Sigmoid colon (tissue), 7 donors: ENCODE data around the gene KRT27. TPM values are rescaled to one million over a fixed set of nuclear protein-coding genes. Genes with fewer than 3 reads are reported as not detected.

Experiments used
- DNase-seq: peaks from one replicate; pipeline ENCODE4 v3.0.0-alpha.2; 2019
- H3K27ac ChIP-seq, 4 donors: fragments of 200-600 bp; sonication (generic); one replicate each; pipeline ENCODE4 v1.5.1; 2016 to 2019; ENCODE audit warnings: mild to moderate bottlenecking in 1 of 4
- H3K27me3 ChIP-seq, 3 donors: fragments of 200-600 bp; sonication (generic); one replicate each; pipeline ENCODE4 v1.5.1; 2019; ENCODE audit warnings: mild to moderate bottlenecking in 1 of 3
- H3K36me3 ChIP-seq, 4 donors: fragments of 200-600 bp; sonication (generic); one replicate each; pipeline ENCODE4 v1.5.1; 2016 to 2019
- H3K4me1 ChIP-seq, 4 donors: fragments of 200-600 bp; sonication (generic); one replicate each; pipeline ENCODE4 v1.5.1; 2017 to 2019
- H3K4me3 ChIP-seq, 4 donors: fragments of 200-600 bp; sonication (generic); one replicate each; pipeline ENCODE4 v1.5.1; 2017 to 2019; ENCODE audit warnings: mild to moderate bottlenecking in 2 of 4, moderate library complexity in 1 of 4
- H3K9me3 ChIP-seq, 4 donors: fragments of 200-600 bp in 3 of 4; sonication (generic) in 3 of 4; one replicate each; pipeline versions ENCODE4 v1.5.1 to v1.6.1; 2013 to 2019
- CTCF ChIP-seq, 4 experiments: fragments of 450-650 bp in 3 of 4; fragments of 200-600 bp in 1 of 4; IDR thresholded peaks; one replicate each; pipeline ENCODE4 v1.5.1; 2016 to 2019; ENCODE audit warnings: antibody characterized with exemption in 4 of 4, mild to moderate bottlenecking in 3 of 4, moderate library complexity in 2 of 4
- EP300 ChIP-seq, 4 donors: sonication (generic); formaldehyde crosslinking; IDR thresholded peaks; one replicate each; pipeline ENCODE4 v1.6.1; 2017; ENCODE audit warnings: antibody characterized with exemption in 4 of 4
- POLR2A ChIP-seq, 2 donors: fragments of 450-650 bp; IDR thresholded peaks; one replicate each; pipeline ENCODE4 v1.6.1; 2016; ENCODE audit warnings: antibody characterized with exemption in 2 of 2, mild to moderate bottlenecking in 2 of 2, moderate library complexity in 2 of 2
- POLR2AphosphoS5 ChIP-seq, 4 donors: sonication (generic); formaldehyde crosslinking; IDR thresholded peaks; one replicate each; pipeline ENCODE4 v1.6.1; 2017; ENCODE audit warnings: antibody characterized with exemption in 4 of 4
- WGBS, 2 donors: extraction: QIAGEN DNeasy Blood & Tissue Kit; methylation state at CpG; one replicate each; pipeline ENCODE4 v1.1.7; 2013; 5-methylcytosine and 5-hydroxymethylcytosine counted together
- intact Hi-C: fragments of 100-400 bp; cut with DNase I; formaldehyde crosslinking; loops from one replicate; pipeline ENCODE4 v1.15.1; 2023
- polyA plus RNA-seq, 3 donors: library from polyadenylated mRNA; stranded (reverse); fragments of 200-250 nt; gene quantifications; one replicate each; pipeline ENCODE4 v1.2.3, GENCODE V29; 2013
- total RNA-seq, 4 donors: library from RNA; depleted of rRNA; stranded (reverse); fragments of >200 nt; gene quantifications; one replicate each; pipeline ENCODE4 v1.1.0, GENCODE V29; 2016
- donor health status: healthy with polysubstance abuse.
- donor health status: Bipolar disorder and iron deficiency.
- donor health status: healthy.

Gene KRT27
- total and polyA plus RNA-seq, 7 donors: 0.07 to 0.55 TPM; not detected in 5

GRCh38 chr17:40777459-40777858 lies 4.9 kb downstream of the KRT27 start:
- no peak for DNase-seq
- TF ChIP-seq POLR2AphosphoS5 (IDR thresholded peaks at IDR 0.05): no peak
- no peak for TF ChIP-seq EP300 (IDR thresholded peaks at IDR 0.05)
- no peak for TF ChIP-seq CTCF (IDR thresholded peaks at IDR 0.05)
- TF ChIP-seq POLR2A (IDR thresholded peaks at IDR 0.05): no peak
- 64 to 74% methylated on average over 7 of the region's 7 CpGs for WGBS, 2 donors
- Histone ChIP-seq H3K36me3 (no peaks in the 10 kb centered on the region), H3K4me1 (peaks cover 0 to 5% (median 0%) of the 10 kb centered on the region in 4 donors), H3K4me3 (no peak overlapping the region), H3K9me3 (no peaks in the 10 kb centered on the region), H3K27me3 (peaks cover 6 to 42% (median 7%) of the 10 kb centered on the region in 3 donors), H3K27ac (no peak overlapping the region)
- intact Hi-C loops: no loop called here

GRCh38 chr17:40775945-40776344 lies 6.4 kb downstream of the KRT27 start:
- 74 to 77% methylated on average over 4 of the region's 4 CpGs for WGBS, 2 donors
- Histone ChIP-seq H3K36me3 (no peaks in the 10 kb centered on the region), H3K27ac (peak overlapping the region in 1 of 4 donors; percentile 23), H3K4me1 (peaks cover 0 to 5% (median 0%) of the 10 kb centered on the region in 4 donors), H3K27me3 (peaks cover 6 to 42% (median 7%) of the 10 kb centered on the region in 3 donors), H3K9me3 (no peaks in the 10 kb centered on the region), H3K4me3 (no peak overlapping the region)
- DNase-seq: no peak
- TF ChIP-seq POLR2AphosphoS5 (IDR thresholded peaks at IDR 0.05) (no peak), POLR2A (IDR thresholded peaks at IDR 0.05) (no peak)
- intact Hi-C loops: no loop called here

GRCh38 chr17:40772101-40772500 lies 10.2 kb downstream of the KRT27 start, which contains the start of gene KRT26:
TSS of gene KRT26 (minus strand) at chr17:40772201. CDS start at chr17:40772113, 88 bp downstream.
- intact Hi-C loops: no loop called here
- DNase-seq: no peak
- Histone ChIP-seq H3K27ac (no peak within 1 kb of the TSS), H3K36me3 (no peaks in the 10 kb centered on the region), H3K9me3 (no peaks in the 10 kb centered on the region), H3K27me3 (peaks cover 0 to 10% (median 3%) of the 10 kb centered on the region in 3 donors), H3K4me1 (no peaks in the 10 kb centered on the region), H3K4me3 (no peak within 1 kb of the TSS)
- 86 to 91% methylated on average over 3 of the region's 3 CpGs for WGBS, 2 donors
- TF ChIP-seq CTCF (IDR thresholded peaks at IDR 0.05) (no peak), POLR2AphosphoS5 (IDR thresholded peaks at IDR 0.05) (no peak)

GRCh38 chr17:40765657-40766056 lies 16.7 kb downstream of the KRT27 start:
- no peak for TF ChIP-seq POLR2A (IDR thresholded peaks at IDR 0.05)
- no peak for TF ChIP-seq CTCF (IDR thresholded peaks at IDR 0.05)
- Histone ChIP-seq H3K27me3 (no peaks in the 10 kb centered on the region), H3K36me3 (no peaks in the 10 kb centered on the region), H3K27ac (no peak overlapping the region), H3K9me3 (peaks cover 0 to 11% (median 9%) of the 10 kb centered on the region in 4 donors), H3K4me1 (no peaks in the 10 kb centered on the region), H3K4me3 (no peak overlapping the region)
- DNase-seq: no peak
- intact Hi-C loops: no loop called here
- WGBS, 2 donors: 79 to 80% methylated on average over 2 of the region's 2 CpGs

- no peak for TF ChIP-seq POLR2A (IDR thresholded peaks at IDR 0.05)
- TF ChIP-seq POLR2AphosphoS5 (IDR thresholded peaks at IDR 0.05): no peak
- no peak for TF ChIP-seq EP300 (IDR thresholded peaks at IDR 0.05)
- no peak for TF ChIP-seq CTCF (IDR thresholded peaks at IDR 0.05)
- H3K9me3 ChIP-seq: peaks cover 9 to 28% (median 18%) of the 10 kb centered on the region in 4 donors
- WGBS, 2 donors: 76 to 79% methylated on average over 1 of the region's 1 CpG
These were observed 18.6 kb downstream of the KRT27 start for GRCh38 chr17:40763752-40764151.

More at GRCh38 chr17:40763752-40764151, 18.6 kb downstream of the KRT27 start:
- Histone ChIP-seq H3K4me3 (no peak overlapping the region), H3K4me1 (no peaks in the 10 kb centered on the region), H3K27ac (no peak overlapping the region), H3K27me3 (no peaks in the 10 kb centered on the region), H3K36me3 (no peaks in the 10 kb centered on the region)
- intact Hi-C loops: no loop called here
- DNase-seq: no peak
